ENCODE results near the gene SEMA6A.

Gene SEMA6A

GRCh38 chr5:116428966-116429365, 145.7 kb downstream of the SEMA6A start:
- no peak for DNase-seq

DNA sequence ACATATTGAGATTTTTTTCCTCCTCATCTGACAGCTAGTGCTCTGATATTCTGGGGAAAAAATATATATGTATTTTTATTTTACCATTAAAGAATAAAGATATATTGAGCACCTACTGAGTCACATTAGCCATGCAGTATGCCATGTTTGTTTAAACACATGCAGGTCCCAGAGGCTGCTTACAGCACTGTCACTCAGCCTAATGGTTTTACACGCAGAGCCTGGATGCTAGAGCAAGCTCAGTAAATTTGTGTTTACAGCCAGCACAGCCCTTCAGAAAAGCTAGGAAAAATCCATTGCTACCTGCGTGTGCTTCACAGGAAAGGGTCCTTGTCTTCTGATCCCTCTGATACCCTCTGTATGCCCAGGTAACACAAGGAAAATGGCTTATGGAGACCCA, 146.2 kb downstream of the SEMA6A start:
- no peak for DNase-seq

DNA sequence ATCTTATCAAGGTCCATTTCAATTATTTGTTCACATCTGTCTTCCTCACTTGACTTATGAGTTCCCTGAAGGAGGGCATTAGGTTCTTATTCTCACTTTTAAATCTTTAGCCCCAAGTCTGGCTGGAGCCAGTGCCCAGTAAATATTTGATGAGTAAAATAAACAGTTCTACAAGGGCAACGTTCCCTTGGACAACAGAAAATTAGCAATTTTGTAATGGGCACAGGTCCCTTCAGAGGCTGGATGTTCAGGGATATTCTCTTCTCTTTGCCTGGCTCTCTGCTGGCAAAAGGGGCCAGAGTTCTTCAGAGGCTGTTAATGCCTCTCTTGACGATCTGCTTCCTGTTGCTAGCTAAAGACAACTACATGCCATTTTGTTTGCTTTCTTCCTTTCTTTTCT, 149.7 kb downstream of the SEMA6A start:
- no peak for DNase-seq

- no peak for DNase-seq
These were observed 150.4 kb downstream of the SEMA6A start for GRCh38 chr5:116424258-116424615.

GRCh38 chr5:116423587-116424257, 150.9 kb downstream of the SEMA6A start:
- no peak for DNase-seq

GRCh38 chr5:116423141-116423540, 151.5 kb downstream of the SEMA6A start:
- DNase-seq = no peak

DNA sequence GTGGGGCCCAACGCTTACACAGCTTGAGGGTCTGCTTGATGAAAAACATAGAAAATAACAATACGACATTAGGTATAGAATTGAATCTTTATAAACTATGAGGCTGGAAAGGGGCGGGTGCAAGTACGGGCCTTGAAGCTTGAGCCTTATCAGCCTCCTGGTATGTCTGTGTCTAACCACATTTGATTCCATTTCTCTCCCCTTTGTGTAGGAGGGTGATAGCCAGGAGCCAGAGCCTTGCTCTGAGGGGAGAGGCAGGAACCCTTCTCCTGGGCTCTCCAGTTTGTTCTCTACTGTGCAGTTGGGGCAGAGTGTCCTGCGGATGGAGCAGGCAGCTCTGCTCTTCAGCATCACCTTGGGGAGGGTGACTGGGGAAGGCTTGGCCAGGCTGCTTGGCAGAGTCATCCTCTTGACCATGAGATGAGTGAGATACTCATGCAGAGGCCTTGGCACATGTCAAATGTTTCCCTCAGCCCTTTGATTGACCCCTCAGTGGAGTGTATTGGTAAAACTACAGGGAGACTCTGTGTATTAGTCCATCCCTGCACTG, 153.5 kb downstream of the SEMA6A start:
- DNase-seq = no peak

- no peak for DNase-seq
These were observed 154.1 kb downstream of the SEMA6A start for GRCh38 chr5:116420540-116420939.

DNA sequence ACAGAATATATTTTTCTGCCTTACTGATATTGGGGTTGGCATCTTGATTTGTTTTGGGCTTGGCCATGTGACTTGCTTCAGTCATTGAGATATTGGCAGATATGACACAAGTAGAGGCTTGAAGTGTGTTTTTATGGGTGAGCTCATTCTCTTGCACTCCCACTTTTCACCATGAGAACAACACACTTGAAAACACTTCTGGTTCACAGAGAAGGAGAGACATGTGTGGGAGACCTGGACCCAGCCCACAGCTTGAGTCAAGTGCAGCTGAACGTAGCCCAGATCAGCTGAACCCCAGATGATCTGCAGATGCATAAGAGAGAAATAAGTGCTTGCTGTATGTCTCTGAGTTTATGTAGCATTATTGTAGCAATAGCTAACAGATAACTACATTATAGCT, 155.4 kb downstream of the SEMA6A start:
- no peak for DNase-seq

DNA sequence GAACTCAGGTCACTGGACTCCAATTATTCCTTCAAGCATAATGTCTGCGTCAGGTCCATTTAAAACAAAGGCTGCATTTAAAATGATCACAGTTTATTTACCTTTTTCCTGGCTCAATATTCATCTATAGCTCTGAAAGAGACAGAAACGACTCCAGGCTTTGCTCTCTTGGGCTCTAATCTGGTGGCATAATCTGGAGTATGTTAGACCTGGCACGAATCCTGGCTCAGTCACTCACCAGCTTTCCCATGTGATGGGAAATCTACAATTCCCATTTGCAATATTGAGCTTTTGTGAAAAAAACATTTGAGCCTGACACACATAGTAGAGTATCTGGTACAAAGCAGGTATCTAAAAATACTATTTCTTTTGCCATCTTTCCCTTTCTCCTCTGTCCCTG, 155.8 kb downstream of the SEMA6A start:
- DNase-seq = no peak

DNA sequence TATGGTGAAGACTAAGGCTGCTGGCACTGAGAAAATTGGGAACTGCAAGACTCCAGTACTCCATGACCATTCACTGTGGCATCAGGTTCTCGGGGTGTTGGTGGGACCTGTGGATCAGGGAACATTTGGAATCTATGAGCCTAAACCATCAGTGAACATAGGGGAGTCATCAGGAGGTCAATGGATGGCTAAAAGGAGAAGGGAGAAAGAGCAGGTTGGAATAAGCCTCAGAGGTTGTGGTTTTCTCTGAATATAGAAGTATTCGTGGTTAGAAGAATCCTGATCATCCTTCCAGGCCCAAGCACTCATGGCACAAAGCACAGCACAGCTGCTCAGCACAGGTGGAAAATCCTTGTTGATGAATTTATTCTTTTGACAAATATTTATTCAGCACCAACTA, 156.6 kb downstream of the SEMA6A start:
- no peak for DNase-seq

DNA sequence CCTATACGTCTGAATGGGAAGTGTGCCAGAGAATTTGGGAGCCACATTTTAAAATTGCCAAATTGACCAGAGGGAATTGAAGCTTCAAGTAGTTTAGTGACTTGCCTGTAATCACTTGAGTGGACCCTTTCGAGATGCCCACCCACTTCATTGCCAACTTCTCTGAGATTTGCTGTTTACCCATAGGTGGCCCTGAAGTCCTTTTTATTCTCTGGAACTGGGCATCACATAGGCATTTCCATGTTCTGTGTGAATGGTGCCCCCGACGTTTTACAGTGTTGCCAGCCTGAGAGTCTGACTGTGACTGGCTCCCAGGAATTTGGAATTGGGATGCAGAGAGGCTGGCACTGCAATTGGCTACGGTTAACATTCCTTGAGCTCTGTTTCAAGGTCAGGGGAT, 158.6 kb downstream of the SEMA6A start:
- DNase-seq = no peak

DNA sequence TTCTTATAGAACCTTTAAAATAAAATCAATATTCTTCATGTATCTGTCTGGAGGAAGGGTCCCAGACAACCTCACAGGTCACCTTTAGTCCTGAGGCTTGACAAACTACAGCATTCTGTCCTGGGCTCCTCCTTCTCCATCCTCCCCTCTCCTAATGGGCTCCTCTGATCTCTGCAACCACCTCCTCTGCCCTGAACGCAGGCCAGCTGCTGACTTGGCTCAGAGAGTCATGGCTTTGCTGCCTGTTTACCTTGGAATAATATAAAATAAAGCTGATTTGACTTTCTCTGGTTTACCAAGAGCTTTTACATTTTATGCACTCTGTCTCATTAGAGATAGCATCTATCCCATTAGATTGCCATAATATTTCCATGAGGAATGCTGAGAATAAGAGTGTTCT, 159.4 kb downstream of the SEMA6A start:
- no peak for DNase-seq

DNA sequence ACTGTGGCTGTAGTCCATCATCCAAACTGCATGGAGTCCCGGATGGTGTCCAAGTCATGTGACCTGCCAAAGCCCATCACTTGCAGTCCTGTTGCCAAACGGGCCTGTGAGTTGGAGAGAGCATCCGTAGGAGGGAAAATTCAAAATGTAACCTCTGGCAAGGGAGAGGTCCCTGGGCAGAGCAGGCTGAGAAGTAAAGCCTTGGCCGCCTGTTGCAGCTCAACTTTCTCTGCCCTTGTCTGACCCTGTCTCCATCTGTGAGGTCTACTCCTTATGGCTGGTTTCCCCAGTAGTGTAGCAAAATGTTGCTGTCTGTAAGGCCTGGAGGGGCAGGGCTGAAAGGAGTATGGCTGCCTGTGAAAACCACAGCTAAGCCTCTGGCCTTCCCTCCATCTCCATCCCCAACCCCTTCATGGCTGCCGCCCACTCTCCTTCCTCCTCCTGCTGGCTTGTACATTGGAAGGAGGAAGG, 163.5 kb downstream of the SEMA6A start:
- DNase-seq = no peak

DNA sequence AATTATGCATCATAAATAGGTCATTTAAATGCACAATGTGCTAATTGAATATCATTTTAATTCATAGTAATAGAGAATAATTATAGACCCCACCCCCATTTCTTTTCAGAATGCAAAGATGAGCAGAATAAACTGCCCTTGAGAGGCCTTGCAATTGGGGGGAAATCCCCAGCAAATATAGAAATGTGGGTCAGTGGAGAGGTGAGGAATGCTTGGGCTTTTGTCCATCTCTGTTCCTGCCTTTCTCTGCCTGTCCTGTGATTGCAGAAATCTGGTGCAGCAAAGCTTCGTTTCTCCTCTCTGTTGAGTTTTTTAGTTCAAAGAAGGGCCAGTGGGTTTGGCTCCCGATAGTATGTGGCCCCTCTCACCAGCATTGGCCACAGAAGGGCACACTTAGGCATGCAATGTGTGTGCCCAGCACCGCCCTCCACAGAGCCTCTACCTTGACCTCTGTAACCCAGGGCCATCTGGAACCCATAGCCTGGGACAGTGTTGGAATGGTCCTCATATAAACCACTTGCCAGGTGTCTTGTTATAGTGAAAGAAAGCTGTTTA, 164.2 kb downstream of the SEMA6A start:
- DNase-seq = no peak

- no peak for DNase-seq
These were observed 164.9 kb downstream of the SEMA6A start for GRCh38 chr5:116409591-116410296.

- DNase-seq = no peak
These were observed 168.1 kb downstream of the SEMA6A start for GRCh38 chr5:116406306-116407041.

- DNase-seq = no peak
These were observed 169.8 kb downstream of the SEMA6A start for GRCh38 chr5:116404792-116405191.

DNA sequence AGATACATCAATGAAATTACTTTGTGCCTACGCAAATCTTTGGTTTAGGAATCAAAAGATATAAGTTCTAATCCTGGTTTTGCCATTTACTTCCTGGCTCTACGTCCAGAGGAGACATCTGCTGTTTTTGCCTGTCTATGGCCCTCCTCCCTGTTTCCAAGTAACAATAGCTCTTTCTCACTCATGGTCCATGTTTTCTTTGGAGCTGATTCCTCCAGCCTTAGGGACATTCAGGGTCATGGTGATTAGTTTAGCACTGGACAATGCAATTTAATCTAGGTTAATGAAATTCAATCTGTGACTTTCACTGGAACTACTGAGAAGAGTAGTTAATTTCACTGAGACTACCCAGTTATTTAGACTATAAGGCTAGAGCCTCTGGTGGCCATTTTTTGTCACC, 170.6 kb downstream of the SEMA6A start:
- DNase-seq = no peak

- DNase-seq = no peak
These were observed 172.4 kb downstream of the SEMA6A start for GRCh38 chr5:116402235-116402634.

DNA sequence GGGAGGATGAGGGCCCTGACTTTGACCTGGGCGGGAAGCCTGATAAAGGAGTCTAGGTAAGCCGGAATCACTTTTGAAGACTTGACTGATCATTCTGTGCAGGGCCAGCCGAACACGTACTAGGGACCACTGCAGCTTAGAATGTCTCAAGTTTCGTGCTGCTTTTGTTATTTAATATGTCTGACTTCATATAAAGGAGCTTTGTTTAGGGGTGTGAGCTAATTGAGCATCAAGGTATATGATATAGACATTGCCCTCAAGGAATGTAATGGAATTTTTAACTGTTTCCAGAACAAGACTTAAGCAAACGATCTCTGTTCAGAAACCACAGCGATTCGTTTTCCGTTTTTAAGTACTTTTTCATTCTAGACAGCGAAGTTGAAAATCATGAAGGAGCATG, 173.0 kb downstream of the SEMA6A start:
- no peak for DNase-seq

GRCh38 chr5:116396476-116397099, 178.0 kb downstream of the SEMA6A start:
- DNase-seq = no peak

- no peak for DNase-seq
These were observed 178.9 kb downstream of the SEMA6A start for GRCh38 chr5:116395631-116396203.

Measured in activated CD4-positive, alpha-beta T cell treated with anti-CD3 and anti-CD28 coated beads for 48 hours (primary cell).